HG03378 (cell line): ENCODE results near the gene SPATA2L.

Experiments
- ATAC-seq: cut with Tn5 transposase; IDR thresholded peaks from one replicate; pipeline ENCODE4 v1.9.1; 2021; ENCODE audit warnings: mild to moderate bottlenecking, moderate library complexity; ENCODE audit not compliant: unreplicated experiment

SPATA2L gene

DNA sequence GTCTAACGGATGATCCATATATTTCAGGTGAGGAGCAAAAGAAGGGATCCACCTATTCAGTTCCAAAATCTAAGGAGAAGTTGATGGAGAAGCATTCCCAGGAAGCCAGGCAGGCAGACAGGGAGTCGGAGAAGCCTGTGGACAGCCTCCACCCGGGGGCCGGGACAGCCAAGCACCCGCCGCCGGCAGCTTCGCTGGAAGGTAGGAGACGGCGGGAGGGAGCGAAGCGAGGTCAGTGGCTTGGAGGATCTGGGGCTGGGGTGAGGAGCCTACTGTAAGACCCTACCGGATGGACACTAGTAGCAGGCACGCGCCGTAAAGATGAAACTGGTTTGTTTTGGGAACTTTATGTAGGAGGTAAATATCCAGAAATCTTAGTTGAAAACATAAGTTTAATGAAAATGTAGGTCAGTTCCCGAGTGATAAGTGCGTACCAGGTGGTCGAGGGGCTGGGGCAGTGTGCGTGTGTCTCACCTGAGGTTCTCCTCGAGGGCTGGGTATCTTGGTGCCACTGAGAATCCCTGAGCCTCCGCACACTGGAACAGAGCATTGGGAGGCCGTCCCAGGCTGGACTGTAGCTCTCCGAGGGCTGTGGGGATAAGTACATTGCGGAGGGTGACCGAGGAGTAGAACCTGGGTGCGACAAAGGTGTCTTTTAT lies 43.2 kb downstream of the SPATA2L start:
- no peak for ATAC-seq

DNA sequence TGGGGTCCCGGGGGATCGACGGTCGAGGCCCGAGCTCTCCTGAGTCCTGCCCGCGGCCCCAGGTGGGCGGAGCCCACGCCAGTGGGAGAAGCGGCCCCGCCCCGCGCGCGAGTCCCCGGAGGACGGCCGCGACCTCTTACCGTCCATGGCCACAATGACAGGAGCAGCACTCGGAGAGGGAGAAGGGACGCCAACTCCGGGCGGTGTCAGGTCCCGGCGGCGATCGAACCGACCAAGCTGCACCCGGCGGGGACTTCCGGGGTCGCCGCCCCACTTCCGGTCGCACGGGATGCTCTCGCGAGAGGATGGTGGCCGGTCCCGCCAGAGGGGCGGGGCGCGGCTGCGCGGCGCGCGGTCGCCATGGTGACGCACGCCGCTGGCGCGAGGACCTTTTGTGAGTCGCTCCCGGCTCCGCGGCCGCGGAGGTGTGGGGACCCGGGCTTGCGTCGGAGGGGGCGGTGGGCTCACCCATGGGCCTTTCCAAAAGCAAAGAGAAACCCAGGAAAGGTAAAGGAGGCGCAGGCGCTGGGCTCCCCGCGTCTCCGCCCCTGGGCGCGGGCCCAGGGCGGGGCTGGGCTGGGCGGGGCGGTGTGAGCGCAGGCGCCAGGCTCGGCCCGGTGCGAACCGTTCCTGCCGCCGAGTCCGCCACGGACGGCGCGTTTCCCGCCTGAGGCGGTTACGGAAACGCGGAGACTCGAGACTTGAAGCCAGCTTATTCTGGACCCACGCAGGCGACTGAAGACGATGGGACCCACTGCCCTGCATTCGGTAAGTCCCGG lies 43.9 kb downstream of the SPATA2L start, which contains the start of the genes CHMP1A and SPATA33:
Gene CHMP1A, minus strand, starts transcription at position 267 of the 779 bp plus-strand sequence. Its CDS starts 120 bp downstream, at position 147.
Gene SPATA33, plus strand, starts transcription at position 395 of the 779 bp plus-strand sequence. Its CDS starts 76 bp downstream, at position 471.
- peak; percentile 71 for ATAC-seq

DNA sequence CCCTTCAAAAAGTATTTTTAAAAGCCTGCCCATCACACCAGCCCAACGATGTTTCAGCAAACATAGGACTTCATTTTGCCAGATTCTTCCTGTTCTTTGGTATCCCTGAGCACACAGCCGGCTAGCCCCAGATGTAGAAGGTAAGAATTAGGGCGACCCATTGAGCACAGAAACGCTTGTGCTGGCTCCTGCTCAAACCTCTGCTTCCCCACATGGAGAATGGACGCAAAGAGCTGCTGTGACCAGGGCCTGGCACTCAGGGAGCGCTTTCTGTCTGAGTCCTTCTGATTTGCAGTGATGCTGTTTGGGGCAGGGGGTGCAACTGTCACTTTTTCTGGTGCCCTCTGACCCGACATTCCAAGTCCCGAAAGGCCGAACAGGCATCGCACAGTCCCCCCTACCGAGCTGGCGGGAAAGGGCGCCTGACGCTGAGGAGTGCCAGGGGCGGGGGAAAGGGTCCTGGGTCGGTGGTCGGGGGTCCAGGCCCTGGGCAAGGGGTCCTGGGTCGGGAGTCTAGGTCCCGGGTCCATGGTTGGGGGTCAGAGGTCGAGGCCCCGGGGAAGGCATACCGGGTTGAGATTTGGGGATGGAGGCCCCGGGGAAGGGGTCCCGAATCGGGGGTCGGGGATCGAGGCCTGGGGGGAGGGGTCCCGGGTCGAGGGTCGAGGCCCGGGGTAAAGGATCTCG lies 44.9 kb downstream of the SPATA2L start:
- ATAC-seq = no peak

DNA sequence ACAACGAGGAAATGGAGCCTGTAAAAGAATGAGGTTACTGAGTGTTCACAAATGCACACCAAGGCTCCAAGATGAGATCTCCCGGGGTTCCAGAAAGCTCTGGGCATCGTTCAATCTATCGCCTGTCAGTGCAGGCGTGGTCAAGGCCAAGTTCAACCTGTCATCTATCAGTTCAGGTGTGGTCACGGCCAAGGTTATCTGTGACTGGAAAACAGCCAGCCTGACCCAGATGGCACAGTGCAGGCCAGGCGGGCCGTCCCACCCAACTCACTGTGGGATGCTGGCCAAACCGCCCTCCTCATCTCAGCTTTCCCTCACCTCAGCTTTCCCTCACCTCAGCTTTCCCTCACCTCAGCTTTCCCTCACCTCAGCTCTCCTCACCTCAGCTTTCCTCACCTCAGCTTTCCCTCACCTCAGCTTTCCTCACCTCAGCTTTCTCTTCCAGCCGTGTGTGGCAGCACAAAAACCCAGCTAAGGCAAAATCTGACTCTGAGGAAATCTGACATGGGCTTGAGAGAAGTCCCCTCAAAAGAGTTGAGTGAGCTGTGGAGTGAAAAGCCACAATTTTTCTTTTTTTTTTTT lies 46.4 kb downstream of the SPATA2L start:
- ATAC-seq = no peak

DNA sequence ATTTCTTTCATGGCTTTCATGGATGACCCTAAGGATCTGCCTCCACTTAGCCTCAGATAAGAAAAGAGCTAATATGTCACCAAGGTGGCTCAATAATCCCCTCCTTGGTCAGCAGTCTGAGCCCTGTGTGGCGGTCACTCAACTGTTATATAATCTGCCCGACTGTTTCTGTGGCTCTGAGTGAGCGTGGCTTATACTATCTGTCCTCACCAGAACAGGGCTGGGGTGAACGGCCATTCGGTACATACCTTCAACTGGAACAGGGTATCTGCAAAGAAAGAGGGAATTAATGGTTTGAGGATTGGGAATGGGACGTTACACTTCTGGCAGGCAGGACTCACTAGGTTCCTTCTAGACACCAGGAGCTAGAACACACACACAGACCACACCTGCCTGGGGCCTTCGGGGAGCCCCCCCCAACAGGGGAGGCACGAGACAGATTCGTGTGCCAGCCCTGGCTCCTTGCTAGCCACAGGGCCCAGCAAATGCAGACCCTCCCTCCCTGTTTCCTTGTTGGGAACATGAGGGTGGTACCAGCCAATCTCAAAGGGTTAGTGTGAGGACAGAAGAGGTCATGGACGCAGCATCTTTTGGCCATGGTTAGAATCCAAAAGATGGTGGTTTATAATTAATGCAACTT lies 47.7 kb downstream of the SPATA2L start:
- no peak for ATAC-seq

DNA sequence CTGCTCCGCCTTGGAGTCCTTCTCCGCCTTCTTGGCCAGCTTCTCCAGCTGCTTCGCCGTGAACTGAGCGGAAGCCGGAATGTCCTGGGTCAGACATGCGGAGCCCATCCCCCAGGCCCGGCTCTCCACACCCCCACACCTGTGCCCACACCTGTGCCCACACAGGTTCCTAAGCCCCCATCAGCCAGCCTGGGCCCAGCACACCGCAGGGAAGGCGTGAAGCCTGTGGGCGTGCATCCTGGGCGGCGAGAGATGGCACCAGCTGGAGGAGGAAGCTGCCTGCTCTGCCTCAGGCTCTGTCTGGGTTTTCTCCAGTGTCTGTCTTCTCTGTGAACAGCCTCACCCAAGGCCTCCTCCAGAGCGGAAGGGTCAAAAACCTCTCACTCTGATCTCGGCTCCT lies 49.9 kb downstream of the SPATA2L start:
- no peak for ATAC-seq

DNA sequence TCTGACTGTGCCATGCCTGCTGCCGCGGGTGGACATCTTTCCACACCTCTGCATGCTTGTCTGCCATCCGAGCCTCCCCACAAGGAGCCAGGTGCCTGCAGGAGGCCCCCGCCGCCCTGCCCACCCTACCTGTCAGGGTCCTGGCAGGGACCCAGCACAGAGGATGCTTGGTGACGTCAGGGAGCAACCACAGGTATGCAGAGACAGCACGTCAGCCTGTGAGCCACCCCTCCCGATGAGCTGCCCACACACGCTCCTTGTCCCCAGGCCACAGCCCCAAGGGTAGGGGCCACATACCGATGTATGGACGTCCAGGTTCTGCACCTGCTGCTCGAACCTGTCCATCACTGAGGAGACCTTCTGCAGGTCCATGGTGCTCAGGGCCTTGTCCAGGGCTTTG lies 54.6 kb downstream of the SPATA2L start:
- no peak for ATAC-seq
